Mucosa of stomach (tissue), 1 donor: ENCODE data around the gene GRK5.

Experiments
- H3K27me3 ChIP-seq: one replicate; pipeline ENCODE4 v1.7.0; 2013; ENCODE audit warnings: mild to moderate bottlenecking, low read length; ENCODE audit not compliant: control insufficient read depth, insufficient read depth
- H3K36me3 ChIP-seq: one replicate; pipeline ENCODE4 v1.7.0; 2013; ENCODE audit warnings: low read length; ENCODE audit not compliant: control insufficient read depth, insufficient read depth
- H3K4me1 ChIP-seq: one replicate; pipeline ENCODE4 v1.7.0; 2013; ENCODE audit warnings: mild to moderate bottlenecking, low read length; ENCODE audit not compliant: control insufficient read depth, insufficient read depth
- H3K4me3 ChIP-seq: one replicate; pipeline ENCODE4 v1.7.0; 2013; ENCODE audit warnings: low read length
- H3K9ac ChIP-seq: one replicate; pipeline ENCODE4 v1.7.0; 2013; ENCODE audit warnings: mild to moderate bottlenecking, low read length, moderate library complexity
- H3K9me3 ChIP-seq: one replicate; pipeline ENCODE4 v1.7.0; 2013; ENCODE audit warnings: mild to moderate bottlenecking, low read length, moderate library complexity; ENCODE audit not compliant: control insufficient read depth
- donor health status: Pancreatic carcinoma.

The GRK5 gene

GRCh38 chr10:119348516-119349240, 141.3 kb downstream of the GRK5 start:
- H3K4me1 ChIP-seq: peaks cover 36% of the 10 kb centered on the region
- H3K27me3 ChIP-seq: no peaks in the 10 kb centered on the region
- H3K4me3 ChIP-seq: no peak overlapping the region
- no peaks in the 10 kb centered on the region for H3K9me3 ChIP-seq
- no peak overlapping the region for H3K9ac ChIP-seq
- no peaks in the 10 kb centered on the region for H3K36me3 ChIP-seq

- Histone ChIP-seq H3K4me1 (peaks cover 36% of the 10 kb centered on the region), H3K9ac (no peak overlapping the region), H3K9me3 (no peaks in the 10 kb centered on the region)
These were observed 142.0 kb downstream of the GRK5 start for GRCh38 chr10:119349341-119349740.

DNA sequence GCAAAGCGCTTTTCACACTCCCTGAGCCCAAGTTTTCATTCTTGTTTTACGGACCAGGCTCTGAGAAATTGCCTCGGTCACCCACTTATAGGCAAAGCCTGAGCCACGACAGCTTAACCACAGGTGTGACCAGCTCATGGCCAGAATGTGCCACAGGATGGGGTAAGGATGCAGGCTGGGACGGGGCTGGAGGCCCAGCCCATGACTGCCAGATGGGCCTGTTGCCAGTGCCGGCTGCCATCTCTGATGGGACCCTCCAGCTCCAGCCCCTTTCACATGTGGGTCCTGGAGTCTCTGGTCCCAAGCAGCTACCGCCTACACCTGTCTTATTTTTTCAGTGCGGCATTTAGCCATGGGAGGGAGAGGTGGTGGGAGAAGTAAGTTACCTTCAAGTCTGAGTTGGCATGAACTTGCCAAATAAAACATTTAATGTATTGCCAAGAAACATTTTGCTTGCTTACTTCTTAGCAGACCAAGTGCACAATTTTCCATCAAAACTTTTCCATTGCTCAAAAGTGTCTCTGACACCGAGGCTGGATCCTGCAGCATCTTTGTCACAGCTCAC, 142.6 kb downstream of the GRK5 start:
- Histone ChIP-seq H3K4me1 (peaks cover 36% of the 10 kb centered on the region), H3K36me3 (no peaks in the 10 kb centered on the region), H3K27me3 (no peaks in the 10 kb centered on the region), H3K4me3 (no peak overlapping the region), H3K9ac (no peak overlapping the region), H3K9me3 (no peaks in the 10 kb centered on the region)

More at GRCh38 chr10:119349341-119349740, 142.0 kb downstream of the GRK5 start:
- no peaks in the 10 kb centered on the region for H3K27me3 ChIP-seq
- H3K36me3 ChIP-seq: no peaks in the 10 kb centered on the region
- no peak overlapping the region for H3K4me3 ChIP-seq

GRCh38 chr10:119350502-119351097, 143.2 kb downstream of the GRK5 start:
- Histone ChIP-seq H3K4me3 (no peak overlapping the region), H3K9ac (no peak overlapping the region), H3K4me1 (peaks cover 36% of the 10 kb centered on the region), H3K27me3 (no peaks in the 10 kb centered on the region), H3K36me3 (no peaks in the 10 kb centered on the region), H3K9me3 (no peaks in the 10 kb centered on the region)

- Histone ChIP-seq H3K9ac (no peak overlapping the region), H3K27me3 (no peaks in the 10 kb centered on the region), H3K36me3 (no peaks in the 10 kb centered on the region), H3K9me3 (no peaks in the 10 kb centered on the region), H3K4me3 (no peak overlapping the region), H3K4me1 (peaks cover 33% of the 10 kb centered on the region)
These were observed 143.8 kb downstream of the GRK5 start for GRCh38 chr10:119351189-119351588.

GRCh38 chr10:119352042-119352441, 144.7 kb downstream of the GRK5 start:
- H3K4me1 ChIP-seq: peaks cover 24% of the 10 kb centered on the region
- H3K36me3 ChIP-seq: no peaks in the 10 kb centered on the region
- H3K27me3 ChIP-seq: no peaks in the 10 kb centered on the region
- no peaks in the 10 kb centered on the region for H3K9me3 ChIP-seq
- no peak overlapping the region for H3K4me3 ChIP-seq
- H3K9ac ChIP-seq: no peak overlapping the region

DNA sequence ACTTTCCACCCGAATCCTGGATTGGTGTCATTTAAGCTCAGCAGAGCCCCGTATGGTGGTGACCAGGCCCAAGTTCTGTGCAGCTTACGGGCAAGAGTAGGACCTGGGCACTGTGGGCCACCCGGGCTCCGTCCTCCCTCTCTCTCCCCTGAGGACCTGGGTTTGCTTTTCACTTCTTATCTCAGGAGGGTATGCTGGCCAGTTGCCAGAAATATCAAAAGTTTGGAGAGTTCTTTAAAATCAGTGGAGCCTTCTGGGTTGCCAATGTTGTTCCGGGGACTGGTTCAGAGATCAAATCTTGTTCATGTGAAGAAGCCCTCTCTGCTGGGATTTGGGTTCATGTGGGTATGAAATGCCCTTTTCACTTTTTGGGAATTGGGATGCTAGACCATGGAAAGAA, 145.4 kb downstream of the GRK5 start:
- H3K9ac ChIP-seq: no peak overlapping the region
- H3K36me3 ChIP-seq: no peaks in the 10 kb centered on the region
- peaks cover 28% of the 10 kb centered on the region for H3K4me1 ChIP-seq
- H3K27me3 ChIP-seq: no peaks in the 10 kb centered on the region
- no peak overlapping the region for H3K4me3 ChIP-seq
- no peaks in the 10 kb centered on the region for H3K9me3 ChIP-seq

DNA sequence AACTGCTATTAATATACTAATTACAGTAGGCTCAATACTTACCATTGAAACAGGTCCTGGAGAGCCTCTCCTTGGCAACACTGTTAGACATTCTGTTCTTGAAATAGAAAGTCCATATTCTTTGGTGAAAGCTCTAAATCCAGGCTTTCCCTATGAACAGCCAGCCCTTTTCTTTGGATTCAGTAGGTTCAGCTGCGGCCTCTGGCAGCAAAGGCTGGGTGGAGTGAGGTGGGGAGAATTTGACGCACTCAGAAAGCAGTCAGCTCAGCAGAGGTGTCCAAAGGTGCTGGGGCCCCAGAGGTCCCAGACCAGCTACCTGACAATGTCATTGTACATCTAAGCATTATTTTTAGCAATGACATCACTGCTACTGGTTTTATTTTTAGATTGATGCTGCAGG, 146.1 kb downstream of the GRK5 start:
- Histone ChIP-seq H3K9ac (no peak overlapping the region), H3K4me1 (peaks cover 34% of the 10 kb centered on the region), H3K27me3 (no peaks in the 10 kb centered on the region), H3K36me3 (no peaks in the 10 kb centered on the region), H3K4me3 (no peak overlapping the region), H3K9me3 (no peaks in the 10 kb centered on the region)

DNA sequence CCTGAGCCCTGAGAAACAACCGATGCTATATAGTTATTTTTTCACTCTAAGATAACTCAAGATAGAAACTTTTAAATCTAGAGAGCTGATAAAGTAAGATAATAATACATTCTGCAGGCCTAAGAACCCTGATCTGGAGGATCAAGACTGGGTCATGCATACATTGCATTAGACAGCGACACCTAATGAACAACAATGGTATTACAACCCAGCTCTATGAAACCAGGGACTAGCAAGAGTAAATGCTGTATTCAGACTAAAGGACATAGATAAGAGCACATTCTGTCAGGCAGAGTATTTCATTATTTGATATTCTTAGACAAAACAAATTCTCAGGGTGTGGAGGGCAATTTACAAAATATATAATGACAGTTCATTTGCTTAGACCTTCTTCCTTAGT, 148.6 kb downstream of the GRK5 start:
- no peaks in the 10 kb centered on the region for H3K9me3 ChIP-seq
- no peaks in the 10 kb centered on the region for H3K27me3 ChIP-seq
- no peak overlapping the region for H3K9ac ChIP-seq
- peaks cover 17% of the 10 kb centered on the region for H3K4me1 ChIP-seq
- no peak overlapping the region for H3K4me3 ChIP-seq
- H3K36me3 ChIP-seq: peaks cover 6% of the 10 kb centered on the region

- Histone ChIP-seq H3K4me1 (peaks cover 22% of the 10 kb centered on the region), H3K36me3 (peaks cover 6% of the 10 kb centered on the region), H3K9ac (no peak overlapping the region), H3K4me3 (no peak overlapping the region), H3K9me3 (no peaks in the 10 kb centered on the region), H3K27me3 (no peaks in the 10 kb centered on the region)
These were observed 150.2 kb downstream of the GRK5 start for GRCh38 chr10:119357412-119358151.

- Histone ChIP-seq H3K36me3 (peaks cover 6% of the 10 kb centered on the region), H3K9me3 (no peaks in the 10 kb centered on the region), H3K4me1 (peaks cover 22% of the 10 kb centered on the region), H3K27me3 (no peaks in the 10 kb centered on the region), H3K4me3 (no peak overlapping the region), H3K9ac (no peak overlapping the region)
These were observed 150.8 kb downstream of the GRK5 start for GRCh38 chr10:119358152-119358512.

DNA sequence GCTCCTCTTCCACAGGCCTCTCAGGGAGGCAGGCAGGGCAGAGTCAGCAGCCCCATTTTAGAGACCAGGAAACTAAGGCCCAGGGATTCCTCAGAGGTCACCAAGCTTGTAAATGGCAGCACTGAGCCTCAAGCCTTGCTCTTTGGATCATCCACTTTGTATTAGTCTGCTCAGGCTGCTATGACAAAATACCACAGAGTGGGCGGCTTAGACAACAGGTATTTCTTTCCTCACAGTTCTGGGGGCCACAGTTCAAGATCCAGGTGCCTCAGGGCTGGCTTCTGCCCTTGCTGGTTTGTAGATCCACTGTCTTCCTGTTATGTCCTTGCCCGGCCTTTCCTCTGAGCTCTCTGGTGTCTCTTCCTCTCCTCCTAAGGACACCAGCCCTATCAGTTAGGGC, 151.2 kb downstream of the GRK5 start:
- H3K27me3 ChIP-seq: no peaks in the 10 kb centered on the region

More for the DNA sequence above, 151.2 kb downstream of the GRK5 start:
- no peak overlapping the region for H3K4me3 ChIP-seq
- peaks cover 24% of the 10 kb centered on the region for H3K4me1 ChIP-seq
- peaks cover 6% of the 10 kb centered on the region for H3K36me3 ChIP-seq
- H3K9me3 ChIP-seq: no peaks in the 10 kb centered on the region
- H3K9ac ChIP-seq: no peak overlapping the region
